H9 (cell line): Measurements from ENCODE around the gene GPR42. TPM values are rescaled to one million over a fixed set of nuclear protein-coding genes. Genes with fewer than 3 reads are reported as not detected.
A peak's percentile ranks its signal among the peaks of the same experiment; 100 is the strongest.

Experiments used
- DNase-seq: peaks from one replicate; pipeline ENCODE4 v3.0.0-alpha.2; 2017
- H2AFZ ChIP-seq: one replicate; pipeline ENCODE4 v1.6.1; 2013; ENCODE audit warnings: mild to moderate bottlenecking, low read length, control low read depth, moderate library complexity
- H2AK5ac ChIP-seq: 2 replicates; pipeline ENCODE4 v1.6.1; 2013; ENCODE audit warnings: low read length, control low read depth, mixed read lengths; ENCODE audit not compliant: insufficient read length
- H2BK120ac ChIP-seq: one replicate; pipeline ENCODE4 v1.6.1; 2013; ENCODE audit warnings: low read depth, mild to moderate bottlenecking, low read length, control low read depth, inconsistent platforms; ENCODE audit not compliant: poor library complexity, severe bottlenecking
- H2BK12ac ChIP-seq: 2 replicates; pipeline ENCODE4 v1.6.1; 2013; ENCODE audit warnings: low read length, control low read depth, mixed read lengths, low read depth; ENCODE audit not compliant: insufficient read length
- H2BK15ac ChIP-seq: 2 replicates; pipeline ENCODE4 v1.6.1; 2013; ENCODE audit warnings: low read depth, low read length, control low read depth
- H2BK20ac ChIP-seq: one replicate; pipeline ENCODE4 v1.6.1; 2013; ENCODE audit warnings: low read depth, mild to moderate bottlenecking, low read length, control low read depth, inconsistent platforms; ENCODE audit not compliant: poor library complexity, severe bottlenecking
- H2BK5ac ChIP-seq: 2 replicates; pipeline ENCODE4 v1.6.1; 2013; ENCODE audit warnings: low read length, control low read depth, mixed read lengths; ENCODE audit not compliant: insufficient read length
- H3K14ac ChIP-seq: 2 replicates; pipeline ENCODE4 v1.6.1; 2013; ENCODE audit warnings: low read length, control low read depth; ENCODE audit not compliant: insufficient read depth
- H3K18ac ChIP-seq: 2 replicates; pipeline ENCODE4 v1.6.1; 2013; ENCODE audit warnings: low read depth, mild to moderate bottlenecking, mixed read lengths, low read length, control low read depth; ENCODE audit not compliant: insufficient read length
- H3K23ac ChIP-seq: 2 replicates; pipeline ENCODE4 v1.6.1; 2013; ENCODE audit warnings: low read length, control low read depth, mixed read lengths, low read depth; ENCODE audit not compliant: insufficient read length
- H3K23me2 ChIP-seq: 2 replicates; pipeline ENCODE4 v1.6.1; 2013; ENCODE audit warnings: low read depth, mild to moderate bottlenecking, mixed read lengths, low read length, control low read depth; ENCODE audit not compliant: insufficient read length, poor library complexity, severe bottlenecking
- H3K27ac ChIP-seq: 2 replicates; pipeline ENCODE4 v1.5.1; 2013; ENCODE audit warnings: low read length, control low read depth, mixed read lengths, low read depth; ENCODE audit not compliant: insufficient read length
- H3K27me3 ChIP-seq: 2 replicates; pipeline ENCODE4 v1.6.1; 2013; ENCODE audit warnings: low read length, control low read depth, inconsistent platforms; ENCODE audit not compliant: insufficient read depth
- H3K4ac ChIP-seq: 2 replicates; pipeline ENCODE4 v1.6.1; 2013; ENCODE audit warnings: low read depth, mild to moderate bottlenecking, control low read depth, inconsistent platforms, low read length, moderate library complexity
- H3K4me1 ChIP-seq: 2 replicates; pipeline ENCODE4 v1.6.1; 2013; ENCODE audit warnings: low read length, control low read depth, inconsistent platforms; ENCODE audit not compliant: insufficient read depth
- H3K4me2 ChIP-seq: 2 replicates; pipeline ENCODE4 v1.6.1; 2013; ENCODE audit warnings: low read length, control low read depth, mixed read lengths; ENCODE audit not compliant: insufficient read length, insufficient read depth
- H3K56ac ChIP-seq: 2 replicates; pipeline ENCODE4 v1.6.1; 2013; ENCODE audit warnings: low read depth, mild to moderate bottlenecking, mixed read lengths, low read length, control low read depth; ENCODE audit not compliant: insufficient read length
- H3K79me1 ChIP-seq: 2 replicates; pipeline ENCODE4 v1.6.1; 2013; ENCODE audit warnings: low read depth, mild to moderate bottlenecking, moderate library complexity, low read length, control low read depth, inconsistent platforms; ENCODE audit not compliant: insufficient read depth, poor library complexity, severe bottlenecking
- H3K79me2 ChIP-seq: 2 replicates; pipeline ENCODE4 v1.6.1; 2013; ENCODE audit warnings: low read length, control low read depth, inconsistent platforms; ENCODE audit not compliant: insufficient read depth
- H3K9ac ChIP-seq: 2 replicates; pipeline ENCODE4 v1.6.1; 2013; ENCODE audit warnings: low read length, control low read depth, mixed read lengths; ENCODE audit not compliant: insufficient read length; ENCODE audit errors: extremely low read depth
- H3K9me3 ChIP-seq: one replicate; pipeline ENCODE4 v1.6.1; 2013; ENCODE audit warnings: low read depth, low read length, inconsistent platforms; ENCODE audit not compliant: control insufficient read depth
- H3T11ph ChIP-seq: one replicate; pipeline ENCODE4 v1.6.1; 2013; ENCODE audit warnings: mild to moderate bottlenecking, low read length, control low read depth, inconsistent platforms
- H4K20me1 ChIP-seq: one replicate; pipeline ENCODE4 v1.6.1; 2013; ENCODE audit not compliant: control insufficient read depth, insufficient read length, insufficient read depth
- H4K5ac ChIP-seq: 2 replicates; pipeline ENCODE4 v1.6.1; 2013; ENCODE audit warnings: low read depth, mild to moderate bottlenecking, mixed read lengths, low read length, control low read depth; ENCODE audit not compliant: insufficient read length
- H4K8ac ChIP-seq: replicated peaks from 2 replicates; pipeline ENCODE4 v1.6.1; 2013; ENCODE audit warnings: low read length, control low read depth, mixed read lengths, low read depth; ENCODE audit not compliant: insufficient read length
- H4K91ac ChIP-seq: 2 replicates; pipeline ENCODE4 v1.6.1; 2013; ENCODE audit warnings: low read depth, mild to moderate bottlenecking, moderate library complexity, mixed read lengths, low read length, control low read depth; ENCODE audit not compliant: insufficient read length
- H3K27ac Mint-ChIP-seq, 3 experiments: 2 replicates in 2 of 3; 3 replicates in 1 of 3; pipeline ENCODE4 v1.8.0; 2020 to 2021; ENCODE audit warnings: mixed read lengths in 3 of 3, mild to moderate bottlenecking in 1 of 3, moderate library complexity in 1 of 3
- H3K27me3 Mint-ChIP-seq: 2 replicates; pipeline ENCODE4 v1.8.0; 2021; ENCODE audit warnings: low read depth, mild to moderate bottlenecking, moderate library complexity, mixed read lengths
- H3K36me3 Mint-ChIP-seq, 3 experiments: 2 replicates in 2 of 3; 3 replicates in 1 of 3; pipeline ENCODE4 v1.8.0; 2020 to 2021; ENCODE audit warnings: low read depth in 3 of 3, mixed read lengths in 3 of 3; ENCODE audit not compliant: insufficient read depth in 1 of 3
- H3K4me1 Mint-ChIP-seq, 2 experiments: 2 replicates each; pipeline ENCODE4 v1.8.0; 2020; ENCODE audit warnings: mixed read lengths in 2 of 2
- H3K4me3 Mint-ChIP-seq, 2 experiments: 2 replicates in 1 of 2; 3 replicates in 1 of 2; pipeline ENCODE4 v1.8.0; 2020 to 2021; ENCODE audit warnings: mild to moderate bottlenecking in 2 of 2, mixed read lengths in 2 of 2, moderate library complexity in 1 of 2
- H3K9me3 Mint-ChIP-seq, 2 experiments: 2 replicates in 1 of 2; 3 replicates in 1 of 2; pipeline ENCODE4 v1.8.0; 2020; ENCODE audit warnings: mild to moderate bottlenecking in 2 of 2, mixed read lengths in 2 of 2, moderate library complexity in 1 of 2
- CTCF ChIP-seq: fragments of 200-600 bp; sonication (generic); conservative IDR thresholded peaks from 3 replicates; pipeline ENCODE4 v1.8.0; 2021; ENCODE audit warnings: antibody characterized with exemption, mild to moderate bottlenecking
- WGBS: extraction: QIAGEN DNeasy Blood & Tissue Kit; methylation state at CpG from one replicate; pipeline ENCODE4 v1.1.7; 2013; ENCODE audit warnings: missing lambda C conversion rate, low lambda C conversion rate, mixed read lengths; ENCODE audit not compliant: insufficient read length; ENCODE audit errors: extremely low coverage; 5-methylcytosine and 5-hydroxymethylcytosine counted together
- total RNA-seq: library from RNA; stranded (reverse); gene quantifications from 2 replicates; pipeline ENCODE4 v1.2.1, GENCODE V29; 2021

Gene GPR42
- total RNA-seq, 1 experiment from 2014 or later = not detected

GRCh38 chr19:35347171-35347929 lies 23.5 kb upstream of the GPR42 start, which contains the start of gene FFAR1:
TSS of gene FFAR1 (plus strand) at chr19:35347902. CDS start at chr19:35351552, 3,650 bp downstream.
- no peak within 1 kb of the TSS for H3K18ac ChIP-seq
- no peaks in the 10 kb centered on the region for H3K79me1 ChIP-seq
- no peaks in the 10 kb centered on the region for H3K9me3 Mint-ChIP-seq

More at GRCh38 chr19:35347171-35347929, 23.5 kb upstream of the GPR42 start, which contains the start of gene FFAR1:
- Histone ChIP-seq H4K20me1 (no peaks in the 10 kb centered on the region), H3K4ac (no peak within 1 kb of the TSS), H3K56ac (no peak within 1 kb of the TSS), H2BK12ac (no peak within 1 kb of the TSS), H2BK15ac (no peak within 1 kb of the TSS), H3K27me3 (no peaks in the 10 kb centered on the region), H3T11ph (no peak within 1 kb of the TSS), H4K5ac (no peak within 1 kb of the TSS), H2AFZ (no peak within 1 kb of the TSS), H2BK120ac (no peak within 1 kb of the TSS), H2BK20ac (no peak within 1 kb of the TSS), H2BK5ac (no peak within 1 kb of the TSS), H3K4me1 (no peaks in the 10 kb centered on the region), H3K23me2 (peaks cover 1% of the 10 kb centered on the region), H3K79me2 (no peaks in the 10 kb centered on the region), H4K8ac (no peak within 1 kb of the TSS), H3K9me3 (no peaks in the 10 kb centered on the region), H3K9ac (no peak within 1 kb of the TSS), H2AK5ac (no peak within 1 kb of the TSS), H3K23ac (no peak within 1 kb of the TSS), H3K14ac (no peak within 1 kb of the TSS), H3K27ac (no peak within 1 kb of the TSS), H3K4me2 (no peak within 1 kb of the TSS), H4K91ac (no peak within 1 kb of the TSS)
- H3K4me1 Mint-ChIP-seq = peaks cover 7 to 20% of the 10 kb centered on the region in 2 experiments
- peaks cover 46% of the 10 kb centered on the region for H3K27me3 Mint-ChIP-seq
- WGBS = no CpG with 5 or more reads among the region's 18 CpGs
- H3K4me3 Mint-ChIP-seq = no peak within 1 kb of the TSS
- peak; percentile 19 for DNase-seq
- TF ChIP-seq CTCF = no peak
- H3K27ac Mint-ChIP-seq = no peak within 1 kb of the TSS; a peak in 2 of 7 replicates
- H3K36me3 Mint-ChIP-seq = no peaks in the 10 kb centered on the region
